ENCODE results near the gene CELF4.

DNA sequence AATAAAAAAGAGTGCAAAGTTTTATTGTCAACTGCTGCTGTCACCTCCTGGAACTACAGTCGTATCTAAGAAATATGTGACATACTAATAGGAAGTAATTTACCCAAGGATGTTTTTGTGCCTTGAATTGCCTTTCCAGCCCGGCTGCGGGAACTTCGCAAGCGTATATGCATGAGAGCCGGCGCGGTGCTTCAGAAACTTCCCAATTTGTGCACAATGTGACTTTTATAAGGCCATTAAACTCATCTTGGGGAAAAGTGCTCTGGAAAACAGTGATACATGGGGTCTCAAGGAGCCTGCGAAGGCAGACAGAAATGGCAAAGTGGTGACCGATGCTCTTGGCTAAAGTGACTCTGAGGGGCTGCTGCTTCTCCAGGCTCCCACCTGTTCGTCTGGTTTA, 41.7 kb upstream of the CELF4 start:
- no peak for TF ChIP-seq EP300 (IDR thresholded peaks at IDR 0.05)
- no peak for TF ChIP-seq CTCF (IDR thresholded peaks at IDR 0.05)
- no peak for TF ChIP-seq POLR2A (IDR thresholded peaks at IDR 0.05)
- no peak for TF ChIP-seq POLR2AphosphoS5 (IDR thresholded peaks at IDR 0.05)
